Measurements from ENCODE around the gene C9orf72. TPM values are rescaled to one million over a fixed set of nuclear protein-coding genes. Genes with fewer than 3 reads are reported as not detected.

Gene C9orf72
- total RNA-seq, 1 donor from 2014 or later: 4.8 TPM

DNA sequence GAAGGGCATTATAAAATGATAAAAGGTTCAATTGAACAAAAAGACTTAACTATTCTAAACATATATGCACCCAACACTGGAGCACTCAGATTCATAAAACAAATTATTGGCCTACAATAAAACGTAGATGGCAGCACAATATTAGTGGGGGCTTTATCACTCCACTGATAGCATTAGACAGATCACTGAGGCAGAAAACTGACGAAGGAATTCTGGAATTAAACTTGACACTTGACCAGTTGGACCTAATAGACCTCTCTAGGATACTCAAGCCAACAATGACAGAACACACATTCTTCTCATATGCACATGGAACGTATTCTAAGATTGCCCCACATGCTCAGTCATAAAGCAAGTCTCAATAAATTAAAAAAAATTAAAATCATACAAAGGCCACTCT is 18.4 kb upstream of the C9orf72 start:
- Histone ChIP-seq H3K4me1 (ENCODE audit: insufficient read depth, low read length) (no peaks in the 10 kb centered on the region), H3K9ac (ENCODE audit: low read length) (no peak overlapping the region), H3K27ac (ENCODE audit: low read depth, low read length) (no peak overlapping the region), H3K36me3 (ENCODE audit: insufficient read depth, low read length) (no peaks in the 10 kb centered on the region), H3K27me3 (ENCODE audit: insufficient read depth, low read length) (no peaks in the 10 kb centered on the region), H2AFZ (ENCODE audit: low read depth, low read length) (no peak overlapping the region), H3K4me3 (ENCODE audit: insufficient read depth, low read depth, low read length) (no peak overlapping the region), H3K79me2 (ENCODE audit: insufficient read depth, low read length) (no peaks in the 10 kb centered on the region), H4K20me1 (ENCODE audit: insufficient read depth, low read length) (no peaks in the 10 kb centered on the region), H3K4me2 (ENCODE audit: low read length) (no peak overlapping the region), H3K9me3 (ENCODE audit: insufficient read depth, low read depth, low read length) (no peaks in the 10 kb centered on the region)
- TF ChIP-seq EZH2 (IDR thresholded peaks at IDR 0.05; ENCODE audit: insufficient read depth, low read length): no peak
- TF ChIP-seq, protein P1, sequence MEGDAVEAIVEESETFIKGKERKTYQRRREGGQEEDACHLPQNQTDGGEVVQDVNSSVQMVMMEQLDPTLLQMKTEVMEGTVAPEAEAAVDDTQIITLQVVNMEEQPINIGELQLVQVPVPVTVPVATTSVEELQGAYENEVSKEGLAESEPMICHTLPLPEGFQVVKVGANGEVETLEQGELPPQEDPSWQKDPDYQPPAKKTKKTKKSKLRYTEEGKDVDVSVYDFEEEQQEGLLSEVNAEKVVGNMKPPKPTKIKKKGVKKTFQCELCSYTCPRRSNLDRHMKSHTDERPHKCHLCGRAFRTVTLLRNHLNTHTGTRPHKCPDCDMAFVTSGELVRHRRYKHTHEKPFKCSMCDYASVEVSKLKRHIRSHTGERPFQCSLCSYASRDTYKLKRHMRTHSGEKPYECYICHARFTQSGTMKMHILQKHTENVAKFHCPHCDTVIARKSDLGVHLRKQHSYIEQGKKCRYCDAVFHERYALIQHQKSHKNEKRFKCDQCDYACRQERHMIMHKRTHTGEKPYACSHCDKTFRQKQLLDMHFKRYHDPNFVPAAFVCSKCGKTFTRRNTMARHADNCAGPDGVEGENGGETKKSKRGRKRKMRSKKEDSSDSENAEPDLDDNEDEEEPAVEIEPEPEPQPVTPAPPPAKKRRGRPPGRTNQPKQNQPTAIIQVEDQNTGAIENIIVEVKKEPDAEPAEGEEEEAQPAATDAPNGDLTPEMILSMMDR (IDR thresholded peaks at IDR 0.05; ENCODE audit: insufficient read depth, low read depth, low read length): no peak
- Mint-ChIP-seq H3K4me3 (ENCODE audit: unreplicated experiment) (no peak overlapping the region), H3K36me3 (ENCODE audit: low read depth, unreplicated experiment) (no peaks in the 10 kb centered on the region), H3K27ac (ENCODE audit: unreplicated experiment) (no peak overlapping the region), H3K27me3 (ENCODE audit: low read depth, unreplicated experiment) (peaks cover 2% of the 10 kb centered on the region), H3K4me1 (ENCODE audit: low read depth, unreplicated experiment) (peaks cover 6% of the 10 kb centered on the region), H3K9me3 (ENCODE audit: unreplicated experiment) (peaks cover 7% of the 10 kb centered on the region)
- FAIRE-seq: no peak
- DNase-seq (ENCODE audit: low read depth): no peak

DNA sequence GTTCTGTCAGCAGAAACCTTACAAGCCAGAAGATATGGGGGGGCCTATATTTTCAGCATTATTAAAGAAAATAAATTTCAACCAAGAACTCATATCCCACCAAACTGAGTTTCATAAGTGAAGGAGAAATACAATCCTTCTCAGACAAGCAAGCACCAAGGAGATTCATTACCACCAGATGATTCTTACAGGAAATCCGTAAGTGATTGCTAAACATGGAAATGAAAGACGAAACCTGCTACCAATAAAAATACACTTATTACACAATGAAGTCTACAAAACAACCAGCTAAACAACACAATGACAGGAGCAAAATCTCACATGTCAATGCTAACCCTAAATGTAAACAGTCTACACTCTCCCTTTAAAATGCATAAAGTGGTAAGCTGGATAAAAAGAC is 17.8 kb upstream of the C9orf72 start:
- no peak overlapping the region for H3K4me3 ChIP-seq (ENCODE audit: insufficient read depth, low read depth, low read length)
- no peaks in the 10 kb centered on the region for H3K79me2 ChIP-seq (ENCODE audit: insufficient read depth, low read length)
- H3K9me3 ChIP-seq (ENCODE audit: insufficient read depth, low read depth, low read length): no peaks in the 10 kb centered on the region
- H3K27me3 ChIP-seq (ENCODE audit: insufficient read depth, low read length): no peaks in the 10 kb centered on the region
- DNase-seq (ENCODE audit: low read depth) (no peak), FAIRE-seq (no peak)
- H3K4me1 ChIP-seq (ENCODE audit: insufficient read depth, low read length): no peaks in the 10 kb centered on the region
- no peak overlapping the region for H3K27ac ChIP-seq (ENCODE audit: low read depth, low read length)
- no peak for TF ChIP-seq EZH2 (IDR thresholded peaks at IDR 0.05; ENCODE audit: insufficient read depth, low read length)
- TF ChIP-seq, protein P1 (IDR thresholded peaks at IDR 0.05; ENCODE audit: insufficient read depth, low read depth, low read length): no peak
- H3K4me2 ChIP-seq (ENCODE audit: low read length): no peak overlapping the region
- H4K20me1 ChIP-seq (ENCODE audit: insufficient read depth, low read length): no peaks in the 10 kb centered on the region
- H3K9ac ChIP-seq (ENCODE audit: low read length): no peak overlapping the region
- H2AFZ ChIP-seq (ENCODE audit: low read depth, low read length): no peak overlapping the region
- Mint-ChIP-seq H3K27ac (ENCODE audit: unreplicated experiment) (no peak overlapping the region), H3K36me3 (ENCODE audit: low read depth, unreplicated experiment) (no peaks in the 10 kb centered on the region), H3K9me3 (ENCODE audit: unreplicated experiment) (peaks cover 7% of the 10 kb centered on the region), H3K4me1 (ENCODE audit: low read depth, unreplicated experiment) (peaks cover 6% of the 10 kb centered on the region), H3K4me3 (ENCODE audit: unreplicated experiment) (no peak overlapping the region), H3K27me3 (ENCODE audit: low read depth, unreplicated experiment) (peaks cover 2% of the 10 kb centered on the region)
- H3K36me3 ChIP-seq (ENCODE audit: insufficient read depth, low read length): no peaks in the 10 kb centered on the region

DNA sequence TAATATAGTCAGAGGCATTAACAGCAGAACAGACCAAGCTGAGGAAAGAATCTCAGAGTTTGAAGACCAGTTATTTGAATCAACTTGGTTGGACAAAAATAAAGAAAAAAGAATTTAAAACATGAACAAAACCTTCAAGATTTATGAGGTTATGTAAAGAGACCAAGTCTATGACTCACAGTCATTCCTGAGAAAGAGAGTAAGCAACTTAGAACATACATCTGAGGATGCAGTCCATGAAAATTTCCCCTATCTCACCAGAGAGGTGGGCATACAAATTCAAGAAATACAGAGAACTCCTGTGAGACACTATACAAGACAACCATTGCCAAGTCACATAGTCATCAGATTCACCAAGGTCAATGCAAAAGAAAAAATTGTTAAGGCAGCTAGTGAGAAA is 17.4 kb upstream of the C9orf72 start:
- no peaks in the 10 kb centered on the region for H3K36me3 ChIP-seq (ENCODE audit: insufficient read depth, low read length)
- H4K20me1 ChIP-seq (ENCODE audit: insufficient read depth, low read length): no peaks in the 10 kb centered on the region
- FAIRE-seq: no peak

More for the DNA sequence above, 17.4 kb upstream of the C9orf72 start:
- peaks cover 2% of the 10 kb centered on the region for H3K27me3 Mint-ChIP-seq (ENCODE audit: low read depth, unreplicated experiment)
- H3K79me2 ChIP-seq (ENCODE audit: insufficient read depth, low read length): no peaks in the 10 kb centered on the region
- H3K9ac ChIP-seq (ENCODE audit: low read length): no peak overlapping the region
- peaks cover 7% of the 10 kb centered on the region for H3K9me3 Mint-ChIP-seq (ENCODE audit: unreplicated experiment)
- H2AFZ ChIP-seq (ENCODE audit: low read depth, low read length): no peak overlapping the region
- H3K27ac ChIP-seq (ENCODE audit: low read depth, low read length): no peak overlapping the region
- no peak overlapping the region for H3K4me3 Mint-ChIP-seq (ENCODE audit: unreplicated experiment)
- no peak overlapping the region for H3K4me3 ChIP-seq (ENCODE audit: insufficient read depth, low read depth, low read length)
- H3K4me1 ChIP-seq (ENCODE audit: insufficient read depth, low read length): no peaks in the 10 kb centered on the region
- no peaks in the 10 kb centered on the region for H3K27me3 ChIP-seq (ENCODE audit: insufficient read depth, low read length)
- DNase-seq (ENCODE audit: low read depth): no peak
- H3K9me3 ChIP-seq (ENCODE audit: insufficient read depth, low read depth, low read length): no peaks in the 10 kb centered on the region
- no peaks in the 10 kb centered on the region for H3K36me3 Mint-ChIP-seq (ENCODE audit: low read depth, unreplicated experiment)
- TF ChIP-seq EZH2 (IDR thresholded peaks at IDR 0.05; ENCODE audit: insufficient read depth, low read length): no peak
- TF ChIP-seq, protein P1 (IDR thresholded peaks at IDR 0.05; ENCODE audit: insufficient read depth, low read depth, low read length): no peak
- H3K27ac Mint-ChIP-seq (ENCODE audit: unreplicated experiment): no peak overlapping the region
- H3K4me2 ChIP-seq (ENCODE audit: low read length): no peak overlapping the region
- H3K4me1 Mint-ChIP-seq (ENCODE audit: low read depth, unreplicated experiment): peaks cover 6% of the 10 kb centered on the region
